SK-N-SH (cell line): ENCODE results near the gene CRB3. TPM values are rescaled to one million over a fixed set of nuclear protein-coding genes. Genes with fewer than 3 reads are reported as not detected.

ENCODE experiments used
- CTCF ChIA-PET: fragments of 300-600, 350-600 bp; formaldehyde crosslinking; extraction: SDS; loops from one replicate; lab custom pipeline; 2021; lab: Yijun Ruan, JAX
- POLR2A ChIA-PET: fragments of 350-600 bp; sonication (Branson Sonifier 250); formaldehyde crosslinking; extraction: SDS; loops from one replicate; lab custom pipeline; 2020; ENCODE audit warnings: antibody characterized with exemption, inconsistent platforms; lab: Yijun Ruan, JAX
- DNase-seq: peaks from one replicate; pipeline ENCODE4 v3.0.0; 2012
- H2AFZ ChIP-seq: fragments of 200-600 bp; sonication (generic); 2 replicates; pipeline ENCODE4 v1.8.1; 2016; ENCODE audit warnings: antibody characterized with exemption, mild to moderate bottlenecking, low read depth
- H3F3A ChIP-seq: fragments of 200-600 bp; sonication (generic); replicated peaks from 2 replicates; pipeline ENCODE3; 2016; ENCODE audit warnings: antibody characterized with exemption, mild to moderate bottlenecking; ENCODE audit not compliant: insufficient read depth
- H3K27ac ChIP-seq, 2 experiments: fragments of 200-500 bp in 1 of 2; fragments of 200-600 bp in 1 of 2; sonication (Bioruptor generic) in 1 of 2; sonication (generic), shearing (Covaris generic) in 1 of 2; 2 replicates each; pipeline versions ENCODE4 v1.5.1 to v1.6.1; 2014 to 2016; ENCODE audit warnings: low read depth in 2 of 2, inconsistent platforms in 1 of 2, low read length in 1 of 2, mild to moderate bottlenecking in 1 of 2, mixed read lengths in 1 of 2
- H3K27me3 ChIP-seq: fragments of 200-600 bp; sonication (generic), shearing (Covaris generic); 2 replicates; pipeline ENCODE4 v1.6.1; 2016; ENCODE audit warnings: mixed run types; ENCODE audit not compliant: insufficient read depth
- H3K36me3 ChIP-seq, 2 experiments: fragments of 200-500 bp in 1 of 2; fragments of 200-600 bp in 1 of 2; sonication (Bioruptor generic) in 1 of 2; sonication (generic) in 1 of 2; replicated peaks in 1 of 2; 2 replicates each; pipeline versions ENCODE3 to v1.5.1; 2014 to 2016; ENCODE audit warnings: low read length in 1 of 2, mild to moderate bottlenecking in 1 of 2; ENCODE audit not compliant: insufficient read depth in 2 of 2, control insufficient read depth in 1 of 2
- H3K4me1 ChIP-seq, 2 experiments: fragments of 200-500 bp in 1 of 2; fragments of 200-600 bp in 1 of 2; sonication (Bioruptor generic) in 1 of 2; sonication (generic), shearing (Covaris generic) in 1 of 2; 2 replicates each; pipeline versions ENCODE4 v1.5.1 to v1.6.1; 2014 to 2016; ENCODE audit warnings: low read depth in 1 of 2, low read length in 1 of 2, mixed run types in 1 of 2; ENCODE audit not compliant: insufficient read depth in 2 of 2, control insufficient read depth in 1 of 2
- H3K4me2 ChIP-seq: fragments of 200-600 bp; sonication (generic), shearing (Covaris generic); 2 replicates; pipeline ENCODE4 v1.6.1; 2017; ENCODE audit warnings: mixed run types
- H3K4me3 ChIP-seq, 2 experiments: fragments of 200-500 bp in 1 of 2; fragments of 200-600 bp in 1 of 2; sonication (Bioruptor generic) in 1 of 2; sonication (generic), shearing (Covaris generic) in 1 of 2; 2 replicates each; pipeline versions ENCODE4 v1.5.1 to v1.8.1; 2014 to 2016; ENCODE audit warnings: low read depth in 2 of 2, inconsistent platforms in 1 of 2, low read length in 1 of 2, mild to moderate bottlenecking in 1 of 2, mixed read lengths in 1 of 2, moderate library complexity in 1 of 2
- H3K79me2 ChIP-seq: fragments of 200-600 bp; sonication (generic); 2 replicates; pipeline ENCODE4 v1.8.1; 2017; ENCODE audit warnings: mild to moderate bottlenecking; ENCODE audit not compliant: insufficient read depth
- H3K9ac ChIP-seq: fragments of 200-600 bp; sonication (generic); 2 replicates; pipeline ENCODE4 v1.6.1; 2017; ENCODE audit warnings: mixed run types
- H3K9me2 ChIP-seq: fragments of 200-600 bp; sonication (generic); 2 replicates; pipeline ENCODE4 v1.6.1; 2017; ENCODE audit warnings: mixed run types
- H3K9me3 ChIP-seq: fragments of 200-600 bp; sonication (generic); 2 replicates; pipeline ENCODE4 v1.6.1; 2017; ENCODE audit warnings: mixed run types, mild to moderate bottlenecking, moderate library complexity
- H4K20me1 ChIP-seq: fragments of 200-600 bp; sonication (generic); 2 replicates; pipeline ENCODE4 v1.6.1; 2017; ENCODE audit warnings: mild to moderate bottlenecking, mixed run types; ENCODE audit not compliant: insufficient read depth
- ELF1 ChIP-seq: IDR thresholded peaks from 2 replicates; pipeline ENCODE4 v1.4.0; 2012
- FOXJ3 ChIP-seq: sonication (generic); formaldehyde crosslinking; IDR thresholded peaks from 2 replicates; pipeline ENCODE4 v1.5.1; 2020; ENCODE audit warnings: mild to moderate bottlenecking, missing genetic modification reagents
- FOXM1 ChIP-seq: IDR thresholded peaks from 2 replicates; pipeline ENCODE4 v1.4.0; 2012; ENCODE audit warnings: low read depth, mild to moderate bottlenecking
- GATA2 ChIP-seq: sonication (generic); formaldehyde crosslinking; IDR thresholded peaks from 2 replicates; pipeline ENCODE4 v1.5.0; 2020; ENCODE audit warnings: mild to moderate bottlenecking, missing genetic modification reagents
- IRF3 ChIP-seq: fragments of 150-350 bp; IDR thresholded peaks from 2 replicates; pipeline ENCODE4 v1.6.1; 2016; ENCODE audit warnings: mild to moderate bottlenecking, low read depth, low read length
- MXI1 ChIP-seq: IDR thresholded peaks from 2 replicates; pipeline ENCODE4 v1.6.1; 2012; ENCODE audit warnings: mild to moderate bottlenecking, low read depth, low read length, improper control_type of control experiment
- NFIC ChIP-seq: IDR thresholded peaks from 2 replicates; pipeline ENCODE4 v1.4.0; 2012; ENCODE audit warnings: borderline replicate concordance
- NRF1 ChIP-seq: IDR thresholded peaks from 2 replicates; pipeline ENCODE4 v1.6.1; 2012; ENCODE audit warnings: low read depth, mild to moderate bottlenecking, low read length
- POLR2AphosphoS5 ChIP-seq: IDR thresholded peaks from 2 replicates; pipeline ENCODE4 v1.6.1; 2012; ENCODE audit warnings: low read depth, low read length
- RAD21 ChIP-seq: IDR thresholded peaks from 2 replicates; pipeline ENCODE4 v1.6.1; 2012; ENCODE audit warnings: mild to moderate bottlenecking, low read length
- RFX5 ChIP-seq: IDR thresholded peaks from 2 replicates; pipeline ENCODE4 v1.6.1; 2012; ENCODE audit warnings: mild to moderate bottlenecking, improper control_type of control experiment, low read length
- TCF12 ChIP-seq: IDR thresholded peaks from 2 replicates; pipeline ENCODE4 v1.4.0; 2012
- USF1 ChIP-seq: IDR thresholded peaks from 2 replicates; pipeline ENCODE4 v1.4.0; 2012; ENCODE audit warnings: low read depth, borderline replicate concordance
- USF2 ChIP-seq: fragments of 150-350 bp; IDR thresholded peaks from 2 replicates; pipeline ENCODE4 v1.6.1; 2017; ENCODE audit warnings: antibody characterized with exemption, low read length, low read depth, borderline replicate concordance
- WGBS: methylation state at CpG from one replicate; pipeline ENCODE4 v1.1.6; 2017; ENCODE audit warnings: low lambda C conversion rate; 5-methylcytosine and 5-hydroxymethylcytosine counted together
- polyA plus RNA-seq, 3 experiments: library from polyadenylated mRNA; depleted of rRNA; stranded (reverse); fragments of >200 nt; gene quantifications; 2 replicates each; pipeline ENCODE4 v1.2.3, GENCODE V29; 2012

CRB3 gene
- polyA plus RNA-seq, 1 of the 3 experiments (the other 2 are of a cell fraction) = not detected

GRCh38 chr19:6473647-6474046 is 9.6 kb downstream of the CRB3 start:
- Histone ChIP-seq H3K27ac (no peak overlapping the region), H3K9me2 (no peaks in the 10 kb centered on the region), H3F3A (no peaks in the 10 kb centered on the region), H3K79me2 (no peaks in the 10 kb centered on the region), H3K27me3 (peaks cover 28% of the 10 kb centered on the region), H2AFZ (no peak overlapping the region), H3K9ac (no peak overlapping the region), H3K36me3 (no peaks in the 10 kb centered on the region), H3K4me2 (no peak overlapping the region), H3K4me1 (peaks cover 0 to 14% of the 10 kb centered on the region in 2 experiments; a peak in 1 of 4 replicates), H3K4me3 (no peak overlapping the region), H3K9me3 (no peaks in the 10 kb centered on the region), H4K20me1 (no peaks in the 10 kb centered on the region)
- DNase-seq = no peak
- TF ChIP-seq USF1 = no peak
- TF ChIP-seq USF2 = no peak
- no peak for TF ChIP-seq RFX5
- TF ChIP-seq NFIC = no peak
- no peak for TF ChIP-seq MXI1
- ChIA-PET POLR2A (no interaction called here), CTCF (no interaction called here)
- 55% methylated on average over 8 of the region's 9 CpGs for WGBS

GRCh38 chr19:6475321-6476108 is 11.4 kb downstream of the CRB3 start:
- POLR2A ChIA-PET = no interaction called here
- H3K4me3 ChIP-seq = peak overlapping the region in 1 of 2 experiments; percentile 39; a peak in 1 of 4 replicates
- TF ChIP-seq RAD21 (no peak), NRF1 (no peak), GATA2 (CRISPR knock-in tag) (no peak), ELF1 (no peak), POLR2AphosphoS5 (no peak), IRF3 (no peak), FOXJ3 (CRISPR knock-in tag) (no peak), FOXM1 (no peak), TCF12 (no peak)
- TF ChIP-seq, all 33 proteins: peak for 0
- no peaks in the 10 kb centered on the region for H3F3A ChIP-seq
- no peak overlapping the region for H3K27ac ChIP-seq
- WGBS = 12% methylated on average over 8 of the region's 52 CpGs
- H3K36me3 ChIP-seq = no peaks in the 10 kb centered on the region
- H3K79me2 ChIP-seq = no peaks in the 10 kb centered on the region
- CTCF ChIA-PET = no interaction called here
- H3K4me1 ChIP-seq = peaks cover 0 to 14% of the 10 kb centered on the region in 2 experiments; a peak in 1 of 4 replicates
- no peak overlapping the region for H3K9ac ChIP-seq
- no peak overlapping the region for H2AFZ ChIP-seq
- no peaks in the 10 kb centered on the region for H4K20me1 ChIP-seq
- H3K4me2 ChIP-seq = peak overlapping the region; percentile 68; the same call in 1 of the 2 replicates
- H3K9me3 ChIP-seq = no peaks in the 10 kb centered on the region
- DNase-seq = peak; percentile 62
- peaks cover 28% of the 10 kb centered on the region for H3K27me3 ChIP-seq
- H3K9me2 ChIP-seq = no peaks in the 10 kb centered on the region
